Measurements from ENCODE around the gene MLH1.
"Not testable (repeated sequence)": the region's sequence is repeated elsewhere in the genome, so short reads cannot be mapped to it uniquely, and the experiment has no call there.

MLH1 gene

GRCh38 chr3:37029111-37029510 lies 35.8 kb downstream of the MLH1 start:
- H3K27ac Mint-ChIP-seq (ENCODE audit: low read depth): no peak overlapping the region
- ATAC-seq (replicated peaks; ENCODE audit: extremely low read depth, poor library complexity, severe bottlenecking) (no peak), DNase-seq (ENCODE audit: low spot score in 2 of 2) (no peak)
- H3K9me3 Mint-ChIP-seq: no peaks in the 10 kb centered on the region
- peaks cover 47% of the 10 kb centered on the region for H3K36me3 Mint-ChIP-seq (ENCODE audit: insufficient read depth)
- no peak overlapping the region for H3K4me3 Mint-ChIP-seq
- peaks cover 11% of the 10 kb centered on the region for H3K4me1 Mint-ChIP-seq
- H3K27me3 Mint-ChIP-seq: no peaks in the 10 kb centered on the region

GRCh38 chr3:37029516-37030163 lies 36.3 kb downstream of the MLH1 start:
- Mint-ChIP-seq H3K4me1 (peaks cover 9% of the 10 kb centered on the region), H3K4me3 (no peak overlapping the region), H3K27me3 (no peaks in the 10 kb centered on the region), H3K9me3 (no peaks in the 10 kb centered on the region), H3K36me3 (ENCODE audit: insufficient read depth) (peaks cover 46% of the 10 kb centered on the region), H3K27ac (ENCODE audit: low read depth) (no peak overlapping the region)
- DNase-seq (ENCODE audit: low spot score in 2 of 2) (no peak), ATAC-seq (replicated peaks; ENCODE audit: extremely low read depth, poor library complexity, severe bottlenecking) (no peak)

- H3K4me1 Mint-ChIP-seq: peaks cover 6% of the 10 kb centered on the region
- H3K4me3 Mint-ChIP-seq: no peak overlapping the region
- H3K27ac Mint-ChIP-seq (ENCODE audit: low read depth): no peak overlapping the region
- DNase-seq (ENCODE audit: low spot score in 2 of 2): no peak
- H3K36me3 Mint-ChIP-seq (ENCODE audit: insufficient read depth): peaks cover 45% of the 10 kb centered on the region
- H3K27me3 Mint-ChIP-seq: no peaks in the 10 kb centered on the region
- ATAC-seq (replicated peaks; ENCODE audit: extremely low read depth, poor library complexity, severe bottlenecking): no peak
- H3K9me3 Mint-ChIP-seq: no peaks in the 10 kb centered on the region
These were observed 37.3 kb downstream of the MLH1 start for GRCh38 chr3:37030588-37030987.

- ATAC-seq (replicated peaks; ENCODE audit: extremely low read depth, poor library complexity, severe bottlenecking): no peak
These were observed 37.9 kb downstream of the MLH1 start for GRCh38 chr3:37031096-37031682.

GRCh38 chr3:37032961-37033360 lies 39.6 kb downstream of the MLH1 start:
- peaks cover 43% of the 10 kb centered on the region for H3K36me3 Mint-ChIP-seq (ENCODE audit: insufficient read depth)
- ATAC-seq (replicated peaks; ENCODE audit: extremely low read depth, poor library complexity, severe bottlenecking) (no peak), DNase-seq (ENCODE audit: low spot score in 2 of 2) (no peak)
- H3K27ac Mint-ChIP-seq (ENCODE audit: low read depth): no peak overlapping the region
- no peaks in the 10 kb centered on the region for H3K9me3 Mint-ChIP-seq
- peaks cover 6% of the 10 kb centered on the region for H3K4me1 Mint-ChIP-seq
- no peaks in the 10 kb centered on the region for H3K27me3 Mint-ChIP-seq
- no peak overlapping the region for H3K4me3 Mint-ChIP-seq

More at GRCh38 chr3:37031096-37031682, 37.9 kb downstream of the MLH1 start:
- peaks cover 44% of the 10 kb centered on the region for H3K36me3 Mint-ChIP-seq (ENCODE audit: insufficient read depth)
- H3K4me3 Mint-ChIP-seq: no peak overlapping the region
- H3K27ac Mint-ChIP-seq (ENCODE audit: low read depth): no peak overlapping the region
- H3K27me3 Mint-ChIP-seq: no peaks in the 10 kb centered on the region
- H3K9me3 Mint-ChIP-seq: no peaks in the 10 kb centered on the region
- no peak for DNase-seq (ENCODE audit: low spot score in 2 of 2)
- H3K4me1 Mint-ChIP-seq: peaks cover 6% of the 10 kb centered on the region

GRCh38 chr3:37037352-37037751 lies 44.0 kb downstream of the MLH1 start:
- H3K9me3 Mint-ChIP-seq: no peaks in the 10 kb centered on the region
- ATAC-seq (replicated peaks; ENCODE audit: extremely low read depth, poor library complexity, severe bottlenecking) (no peak), DNase-seq (ENCODE audit: low spot score in 2 of 2) (no peak)
- no peaks in the 10 kb centered on the region for H3K27me3 Mint-ChIP-seq
- peaks cover 4% of the 10 kb centered on the region for H3K4me1 Mint-ChIP-seq
- H3K4me3 Mint-ChIP-seq: no peak overlapping the region
- peaks cover 29% of the 10 kb centered on the region for H3K36me3 Mint-ChIP-seq (ENCODE audit: insufficient read depth)
- no peak overlapping the region for H3K27ac Mint-ChIP-seq (ENCODE audit: low read depth)

GRCh38 chr3:37039161-37039846 lies 46.0 kb downstream of the MLH1 start:
- H3K4me1 Mint-ChIP-seq: no peaks in the 10 kb centered on the region
- no peak overlapping the region for H3K27ac Mint-ChIP-seq (ENCODE audit: low read depth)
- H3K27me3 Mint-ChIP-seq: no peaks in the 10 kb centered on the region
- H3K9me3 Mint-ChIP-seq: no peaks in the 10 kb centered on the region
- no peak for DNase-seq (ENCODE audit: low spot score in 2 of 2)
- no peak overlapping the region for H3K4me3 Mint-ChIP-seq
- H3K36me3 Mint-ChIP-seq (ENCODE audit: insufficient read depth): peaks cover 24% of the 10 kb centered on the region
- ATAC-seq (replicated peaks; ENCODE audit: extremely low read depth, poor library complexity, severe bottlenecking): no peak

- no peak for ATAC-seq (replicated peaks; ENCODE audit: extremely low read depth, poor library complexity, severe bottlenecking)
- H3K27ac Mint-ChIP-seq (ENCODE audit: low read depth): no peak overlapping the region
- H3K4me1 Mint-ChIP-seq: no peaks in the 10 kb centered on the region
- no peak for DNase-seq (ENCODE audit: low spot score in 2 of 2)
- no peaks in the 10 kb centered on the region for H3K9me3 Mint-ChIP-seq
- peaks cover 26% of the 10 kb centered on the region for H3K36me3 Mint-ChIP-seq (ENCODE audit: insufficient read depth)
- H3K27me3 Mint-ChIP-seq: no peaks in the 10 kb centered on the region
- H3K4me3 Mint-ChIP-seq: no peak overlapping the region
These were observed 46.9 kb downstream of the MLH1 start for GRCh38 chr3:37040231-37040630.

- DNase-seq (ENCODE audit: low spot score in 2 of 2) (no peak), ATAC-seq (replicated peaks; ENCODE audit: extremely low read depth, poor library complexity, severe bottlenecking) (no peak)
- Mint-ChIP-seq H3K4me1 (no peaks in the 10 kb centered on the region), H3K27me3 (no peaks in the 10 kb centered on the region), H3K9me3 (no peaks in the 10 kb centered on the region), H3K36me3 (ENCODE audit: insufficient read depth) (peaks cover 22% of the 10 kb centered on the region), H3K27ac (ENCODE audit: low read depth) (no peak overlapping the region), H3K4me3 (no peak overlapping the region)
These were observed 48.4 kb downstream of the MLH1 start for GRCh38 chr3:37041546-37042195.

- H3K4me1 Mint-ChIP-seq; H3K9me3 Mint-ChIP-seq; ATAC-seq (replicated peaks; ENCODE audit: extremely low read depth, poor library complexity, severe bottlenecking); DNase-seq (ENCODE audit: low spot score in 2 of 2); H3K27ac Mint-ChIP-seq (ENCODE audit: low read depth); H3K27me3 Mint-ChIP-seq; H3K4me3 Mint-ChIP-seq: not testable (repeated sequence)
- peaks cover 25% of the 10 kb centered on the region for H3K36me3 Mint-ChIP-seq (ENCODE audit: insufficient read depth)
These were observed 49.4 kb downstream of the MLH1 start for GRCh38 chr3:37042712-37043111.

GRCh38 chr3:37050282-37050681 lies 57.0 kb downstream of the MLH1 start:
- no peak overlapping the region for H3K27ac Mint-ChIP-seq (ENCODE audit: low read depth)
- ATAC-seq (replicated peaks; ENCODE audit: extremely low read depth, poor library complexity, severe bottlenecking) (no peak), DNase-seq (ENCODE audit: low spot score in 2 of 2) (no peak)
- H3K4me3 Mint-ChIP-seq: no peak overlapping the region
- peaks cover 52% of the 10 kb centered on the region for H3K36me3 Mint-ChIP-seq (ENCODE audit: insufficient read depth)
- no peaks in the 10 kb centered on the region for H3K9me3 Mint-ChIP-seq
- H3K4me1 Mint-ChIP-seq: no peaks in the 10 kb centered on the region
- no peaks in the 10 kb centered on the region for H3K27me3 Mint-ChIP-seq

GRCh38 chr3:37052860-37053259 lies 59.5 kb downstream of the MLH1 start:
- DNase-seq (ENCODE audit: low spot score in 2 of 2) (no peak), ATAC-seq (replicated peaks; ENCODE audit: extremely low read depth, poor library complexity, severe bottlenecking) (no peak)
- Mint-ChIP-seq H3K36me3 (ENCODE audit: insufficient read depth) (peaks cover 44% of the 10 kb centered on the region), H3K9me3 (no peaks in the 10 kb centered on the region), H3K27me3 (no peaks in the 10 kb centered on the region), H3K4me3 (no peak overlapping the region), H3K27ac (ENCODE audit: low read depth) (peak overlapping the region; percentile 64), H3K4me1 (no peaks in the 10 kb centered on the region)

- DNase-seq (ENCODE audit: low spot score in 2 of 2) (no peak), ATAC-seq (replicated peaks; ENCODE audit: extremely low read depth, poor library complexity, severe bottlenecking) (no peak)
- Mint-ChIP-seq H3K27me3 (no peaks in the 10 kb centered on the region), H3K36me3 (ENCODE audit: insufficient read depth) (peaks cover 47% of the 10 kb centered on the region), H3K4me3 (no peak overlapping the region), H3K4me1 (no peaks in the 10 kb centered on the region), H3K9me3 (no peaks in the 10 kb centered on the region), H3K27ac (ENCODE audit: low read depth) (no peak overlapping the region)
These were observed 60.0 kb downstream of the MLH1 start for GRCh38 chr3:37053337-37053736.
